ENCODE measurements around the gene APBA1. TPM values are rescaled to one million over a fixed set of nuclear protein-coding genes. Genes with fewer than 3 reads are reported as not detected.

APBA1 gene
- total RNA-seq, 1 donor from 2014 or later: 3.4 TPM

DNA sequence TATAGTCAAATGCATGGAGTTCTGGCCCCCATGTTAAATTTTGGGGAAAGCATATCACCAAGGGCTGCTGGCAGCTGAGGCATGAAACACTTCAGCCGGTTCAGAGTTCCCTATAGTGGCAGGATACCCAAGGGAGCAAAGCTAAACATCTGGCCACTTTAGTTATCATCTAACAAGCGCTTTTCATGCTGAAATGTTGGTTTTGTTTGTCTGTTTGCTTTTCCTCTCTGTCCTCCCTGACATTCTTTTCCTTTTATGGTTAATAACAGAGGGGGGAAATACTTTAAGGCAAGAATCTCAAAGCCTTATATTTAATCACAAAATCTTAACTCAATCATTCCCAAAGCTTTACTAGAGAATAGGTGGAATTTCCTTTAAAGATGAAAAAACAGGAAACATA lies 11.9 kb downstream of the APBA1 start:
- DNase-seq (ENCODE audit: low spot score): no peak
- no peaks in the 10 kb centered on the region for H3K9me3 Mint-ChIP-seq
- Histone ChIP-seq H2AFZ (replicated peaks) (no peak overlapping the region), H3K36me3 (no peaks in the 10 kb centered on the region), H3K79me2 (ENCODE audit: low read depth) (no peaks in the 10 kb centered on the region), H3K27ac (no peak overlapping the region), H3K4me1 (peaks cover 5% of the 10 kb centered on the region), H3K9me3 (ENCODE audit: low read depth) (no peaks in the 10 kb centered on the region), H3K27me3 (no peaks in the 10 kb centered on the region), H4K20me1 (ENCODE audit: low read depth) (no peaks in the 10 kb centered on the region), H3K4me3 (no peak overlapping the region), H3F3A (ENCODE audit: low read depth) (peaks cover 6% of the 10 kb centered on the region), H3K4me2 (no peak overlapping the region), H3K9ac (no peak overlapping the region)
- no peak overlapping the region for H3K27ac Mint-ChIP-seq
- TF ChIP-seq, protein P1, sequence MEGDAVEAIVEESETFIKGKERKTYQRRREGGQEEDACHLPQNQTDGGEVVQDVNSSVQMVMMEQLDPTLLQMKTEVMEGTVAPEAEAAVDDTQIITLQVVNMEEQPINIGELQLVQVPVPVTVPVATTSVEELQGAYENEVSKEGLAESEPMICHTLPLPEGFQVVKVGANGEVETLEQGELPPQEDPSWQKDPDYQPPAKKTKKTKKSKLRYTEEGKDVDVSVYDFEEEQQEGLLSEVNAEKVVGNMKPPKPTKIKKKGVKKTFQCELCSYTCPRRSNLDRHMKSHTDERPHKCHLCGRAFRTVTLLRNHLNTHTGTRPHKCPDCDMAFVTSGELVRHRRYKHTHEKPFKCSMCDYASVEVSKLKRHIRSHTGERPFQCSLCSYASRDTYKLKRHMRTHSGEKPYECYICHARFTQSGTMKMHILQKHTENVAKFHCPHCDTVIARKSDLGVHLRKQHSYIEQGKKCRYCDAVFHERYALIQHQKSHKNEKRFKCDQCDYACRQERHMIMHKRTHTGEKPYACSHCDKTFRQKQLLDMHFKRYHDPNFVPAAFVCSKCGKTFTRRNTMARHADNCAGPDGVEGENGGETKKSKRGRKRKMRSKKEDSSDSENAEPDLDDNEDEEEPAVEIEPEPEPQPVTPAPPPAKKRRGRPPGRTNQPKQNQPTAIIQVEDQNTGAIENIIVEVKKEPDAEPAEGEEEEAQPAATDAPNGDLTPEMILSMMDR (IDR thresholded peaks at IDR 0.05): no peak
- TF ChIP-seq EZH2phosphoT487 (IDR thresholded peaks at IDR 0.05) (no peak), EZH2 (IDR thresholded peaks at IDR 0.05) (no peak)
- no peaks in the 10 kb centered on the region for H3K36me3 Mint-ChIP-seq
- no peak overlapping the region for H3K4me3 Mint-ChIP-seq
- H3K4me1 Mint-ChIP-seq: peaks cover 7% of the 10 kb centered on the region
- H3K27me3 Mint-ChIP-seq (ENCODE audit: insufficient read depth, low read depth): peaks cover 5% of the 10 kb centered on the region

GRCh38 chr9:69658987-69659675 lies 13.0 kb downstream of the APBA1 start:
- DNase-seq (ENCODE audit: low spot score): no peak
- H2AFZ ChIP-seq (replicated peaks): no peak overlapping the region
- Mint-ChIP-seq H3K27ac (no peak overlapping the region), H3K9me3 (no peaks in the 10 kb centered on the region), H3K4me1 (peaks cover 7% of the 10 kb centered on the region), H3K36me3 (no peaks in the 10 kb centered on the region), H3K27me3 (ENCODE audit: insufficient read depth, low read depth) (peaks cover 6% of the 10 kb centered on the region), H3K4me3 (no peak overlapping the region)
- H4K20me1 ChIP-seq (ENCODE audit: low read depth): no peaks in the 10 kb centered on the region
- H3K4me1 ChIP-seq: no peaks in the 10 kb centered on the region
- H3K27me3 ChIP-seq: no peaks in the 10 kb centered on the region
- H3K27ac ChIP-seq: no peak overlapping the region
- H3F3A ChIP-seq (ENCODE audit: low read depth): no peaks in the 10 kb centered on the region
- H3K9ac ChIP-seq: no peak overlapping the region
- H3K79me2 ChIP-seq (ENCODE audit: low read depth): no peaks in the 10 kb centered on the region
- TF ChIP-seq, protein P1 (IDR thresholded peaks at IDR 0.05): no peak
- TF ChIP-seq EZH2 (IDR thresholded peaks at IDR 0.05): no peak
- TF ChIP-seq EZH2phosphoT487 (IDR thresholded peaks at IDR 0.05): no peak
- no peaks in the 10 kb centered on the region for H3K9me3 ChIP-seq (ENCODE audit: low read depth)
- no peak overlapping the region for H3K4me2 ChIP-seq
- H3K36me3 ChIP-seq: no peaks in the 10 kb centered on the region
- H3K4me3 ChIP-seq: no peak overlapping the region

GRCh38 chr9:69657269-69657668 lies 14.9 kb downstream of the APBA1 start:
- Histone ChIP-seq H3K4me3 (no peak overlapping the region), H3K27ac (no peak overlapping the region), H3K9me3 (ENCODE audit: low read depth) (no peaks in the 10 kb centered on the region), H2AFZ (replicated peaks) (no peak overlapping the region), H3K27me3 (no peaks in the 10 kb centered on the region), H3K9ac (no peak overlapping the region), H4K20me1 (ENCODE audit: low read depth) (no peaks in the 10 kb centered on the region), H3K79me2 (ENCODE audit: low read depth) (no peaks in the 10 kb centered on the region), H3K36me3 (no peaks in the 10 kb centered on the region), H3K4me2 (no peak overlapping the region), H3F3A (ENCODE audit: low read depth) (no peaks in the 10 kb centered on the region), H3K4me1 (no peaks in the 10 kb centered on the region)
- H3K27me3 Mint-ChIP-seq (ENCODE audit: insufficient read depth, low read depth): peaks cover 9% of the 10 kb centered on the region
- H3K27ac Mint-ChIP-seq: no peak overlapping the region
- H3K36me3 Mint-ChIP-seq: no peaks in the 10 kb centered on the region
- peaks cover 7% of the 10 kb centered on the region for H3K4me1 Mint-ChIP-seq
- DNase-seq (ENCODE audit: low spot score): no peak
- H3K4me3 Mint-ChIP-seq: no peak overlapping the region
- TF ChIP-seq, protein P1 (IDR thresholded peaks at IDR 0.05): no peak
- TF ChIP-seq EZH2phosphoT487 (IDR thresholded peaks at IDR 0.05) (no peak), EZH2 (IDR thresholded peaks at IDR 0.05) (no peak)
- H3K9me3 Mint-ChIP-seq: no peaks in the 10 kb centered on the region

Measured in neural progenitor cell (in vitro differentiated cells).